K562 (cell line): Measurements from ENCODE around the gene CNOT6L.

ENCODE experiments used
- ATF7 ChIP-seq: fragments of 450-650 bp; IDR thresholded peaks from 2 replicates; pipeline ENCODE4 v1.7.1; 2014; ENCODE audit warnings: mild to moderate bottlenecking, moderate library complexity
- EGR1 ChIP-seq: fragments of 450-650 bp; conservative IDR thresholded peaks from 2 replicates; pipeline ENCODE4 v1.6.1; 2017; ENCODE audit warnings: mild to moderate bottlenecking
- GABPB2 ChIP-seq: fragments of 250-450 bp; sonication (Bioruptor Pico); conservative IDR thresholded peaks from 2 replicates; pipeline ENCODE4 v1.5.1; 2021; ENCODE audit warnings: mild to moderate bottlenecking
- NFIC ChIP-seq: fragments of 450-650 bp; IDR thresholded peaks from 2 replicates; pipeline ENCODE4 v1.6.1; 2017; ENCODE audit warnings: mild to moderate bottlenecking, inconsistent platforms
- POLR2AphosphoS5 ChIP-seq: IDR thresholded peaks from 2 replicates; pipeline ENCODE4 v1.6.1; 2011; ENCODE audit warnings: mild to moderate bottlenecking, low read depth, low read length, moderate library complexity; ENCODE audit not compliant: control insufficient read depth, insufficient read depth
- SMC3 ChIP-seq: conservative IDR thresholded peaks from 2 replicates; pipeline ENCODE4 v1.6.1; 2011; ENCODE audit warnings: low read depth, low read length, improper control_type of control experiment; ENCODE audit not compliant: insufficient read depth
- SNAPC5 ChIP-seq: fragments of 250-450 bp; sonication (Bioruptor Pico); IDR thresholded peaks from 2 replicates; pipeline ENCODE4 v1.8.0; 2021; ENCODE audit warnings: moderate library complexity, mild to moderate bottlenecking, inconsistent platforms
- ZBTB1 ChIP-seq: sonication (generic); formaldehyde crosslinking; IDR thresholded peaks from 2 replicates; pipeline ENCODE4 v1.8.1; 2023; ENCODE audit warnings: missing genetic modification reagents, low read depth, mild to moderate bottlenecking, borderline replicate concordance
- TF ChIP-seq, protein P1 (sequence below): sonication (generic); formaldehyde crosslinking; IDR thresholded peaks from 2 replicates; pipeline ENCODE4 v1.8.0; 2022; ENCODE audit warnings: mild to moderate bottlenecking, missing genetic modification reagents

DNA sequence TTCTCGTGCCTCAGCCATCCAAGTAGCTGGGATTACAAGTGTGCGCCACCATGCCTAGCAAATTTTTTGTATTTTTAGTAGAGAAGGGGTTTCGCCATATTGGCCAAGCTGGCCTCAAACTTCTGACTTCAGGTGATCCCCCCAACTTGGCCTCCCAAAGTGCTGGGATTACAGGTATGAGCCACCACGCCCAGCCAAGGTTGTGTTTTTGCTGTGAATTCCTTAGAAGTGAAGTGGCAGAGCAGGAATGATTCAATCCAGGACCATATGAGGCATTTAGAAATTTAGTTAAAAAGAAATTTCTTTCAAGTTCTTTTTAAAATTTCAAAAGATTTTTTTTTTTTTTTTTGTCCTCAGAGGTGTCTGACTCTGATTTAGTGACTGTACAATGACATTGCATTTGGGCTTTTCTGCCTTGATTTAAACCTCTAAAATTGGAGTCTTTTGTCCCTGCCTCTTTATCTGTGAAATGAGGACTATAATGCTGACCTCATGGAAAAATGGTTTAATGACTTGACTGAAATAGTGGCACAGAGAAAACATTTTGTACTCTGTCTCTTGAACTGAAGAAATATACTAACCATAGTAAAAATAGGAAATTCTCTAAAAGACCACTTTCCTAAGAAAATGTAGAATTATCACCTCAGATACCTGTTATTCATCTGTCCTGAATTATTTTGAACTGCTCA lies 153.6 kb downstream of the CNOT6L start:
- TF ChIP-seq NFIC (no peak), POLR2AphosphoS5 (no peak), ZBTB1 (CRISPR knock-in tag) (no peak), ATF7 (no peak), EGR1 (no peak), SNAPC5 (no peak), GABPB2 (CRISPR knock-in tag) (no peak), SMC3 (no peak)
- TF ChIP-seq, protein P1, sequence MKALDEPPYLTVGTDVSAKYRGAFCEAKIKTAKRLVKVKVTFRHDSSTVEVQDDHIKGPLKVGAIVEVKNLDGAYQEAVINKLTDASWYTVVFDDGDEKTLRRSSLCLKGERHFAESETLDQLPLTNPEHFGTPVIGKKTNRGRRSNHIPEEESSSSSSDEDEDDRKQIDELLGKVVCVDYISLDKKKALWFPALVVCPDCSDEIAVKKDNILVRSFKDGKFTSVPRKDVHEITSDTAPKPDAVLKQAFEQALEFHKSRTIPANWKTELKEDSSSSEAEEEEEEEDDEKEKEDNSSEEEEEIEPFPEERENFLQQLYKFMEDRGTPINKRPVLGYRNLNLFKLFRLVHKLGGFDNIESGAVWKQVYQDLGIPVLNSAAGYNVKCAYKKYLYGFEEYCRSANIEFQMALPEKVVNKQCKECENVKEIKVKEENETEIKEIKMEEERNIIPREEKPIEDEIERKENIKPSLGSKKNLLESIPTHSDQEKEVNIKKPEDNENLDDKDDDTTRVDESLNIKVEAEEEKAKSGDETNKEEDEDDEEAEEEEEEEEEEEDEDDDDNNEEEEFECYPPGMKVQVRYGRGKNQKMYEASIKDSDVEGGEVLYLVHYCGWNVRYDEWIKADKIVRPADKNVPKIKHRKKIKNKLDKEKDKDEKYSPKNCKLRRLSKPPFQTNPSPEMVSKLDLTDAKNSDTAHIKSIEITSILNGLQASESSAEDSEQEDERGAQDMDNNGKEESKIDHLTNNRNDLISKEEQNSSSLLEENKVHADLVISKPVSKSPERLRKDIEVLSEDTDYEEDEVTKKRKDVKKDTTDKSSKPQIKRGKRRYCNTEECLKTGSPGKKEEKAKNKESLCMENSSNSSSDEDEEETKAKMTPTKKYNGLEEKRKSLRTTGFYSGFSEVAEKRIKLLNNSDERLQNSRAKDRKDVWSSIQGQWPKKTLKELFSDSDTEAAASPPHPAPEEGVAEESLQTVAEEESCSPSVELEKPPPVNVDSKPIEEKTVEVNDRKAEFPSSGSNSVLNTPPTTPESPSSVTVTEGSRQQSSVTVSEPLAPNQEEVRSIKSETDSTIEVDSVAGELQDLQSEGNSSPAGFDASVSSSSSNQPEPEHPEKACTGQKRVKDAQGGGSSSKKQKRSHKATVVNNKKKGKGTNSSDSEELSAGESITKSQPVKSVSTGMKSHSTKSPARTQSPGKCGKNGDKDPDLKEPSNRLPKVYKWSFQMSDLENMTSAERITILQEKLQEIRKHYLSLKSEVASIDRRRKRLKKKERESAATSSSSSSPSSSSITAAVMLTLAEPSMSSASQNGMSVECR (CRISPR knock-in tag) = no peak
